Measurements from ENCODE around the gene RNASE4.

DNA sequence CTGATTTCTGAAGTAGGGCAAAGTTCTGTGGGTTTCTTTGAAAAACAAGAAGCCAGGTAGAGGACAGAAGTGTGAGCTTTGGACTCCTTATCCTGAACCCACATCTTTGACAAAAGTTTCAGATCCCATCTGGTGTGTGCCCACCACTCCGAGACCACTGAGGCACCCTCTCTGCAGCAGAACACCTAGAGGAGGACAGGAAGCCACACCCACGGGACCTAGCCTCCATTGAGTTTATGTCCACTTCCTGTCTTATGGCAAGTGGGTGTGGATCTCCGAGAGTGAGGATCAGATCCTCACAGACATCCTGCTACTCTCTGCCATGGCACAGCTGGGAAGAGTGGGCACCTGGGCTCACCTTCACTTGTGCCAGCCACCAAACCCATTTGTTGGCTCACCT, 26.1 kb upstream of the RNASE4 start:
- TF ChIP-seq, protein P1, sequence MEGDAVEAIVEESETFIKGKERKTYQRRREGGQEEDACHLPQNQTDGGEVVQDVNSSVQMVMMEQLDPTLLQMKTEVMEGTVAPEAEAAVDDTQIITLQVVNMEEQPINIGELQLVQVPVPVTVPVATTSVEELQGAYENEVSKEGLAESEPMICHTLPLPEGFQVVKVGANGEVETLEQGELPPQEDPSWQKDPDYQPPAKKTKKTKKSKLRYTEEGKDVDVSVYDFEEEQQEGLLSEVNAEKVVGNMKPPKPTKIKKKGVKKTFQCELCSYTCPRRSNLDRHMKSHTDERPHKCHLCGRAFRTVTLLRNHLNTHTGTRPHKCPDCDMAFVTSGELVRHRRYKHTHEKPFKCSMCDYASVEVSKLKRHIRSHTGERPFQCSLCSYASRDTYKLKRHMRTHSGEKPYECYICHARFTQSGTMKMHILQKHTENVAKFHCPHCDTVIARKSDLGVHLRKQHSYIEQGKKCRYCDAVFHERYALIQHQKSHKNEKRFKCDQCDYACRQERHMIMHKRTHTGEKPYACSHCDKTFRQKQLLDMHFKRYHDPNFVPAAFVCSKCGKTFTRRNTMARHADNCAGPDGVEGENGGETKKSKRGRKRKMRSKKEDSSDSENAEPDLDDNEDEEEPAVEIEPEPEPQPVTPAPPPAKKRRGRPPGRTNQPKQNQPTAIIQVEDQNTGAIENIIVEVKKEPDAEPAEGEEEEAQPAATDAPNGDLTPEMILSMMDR (conservative IDR thresholded peaks at IDR 0.05): no peak
- TF ChIP-seq ZFX (IDR thresholded peaks at IDR 0.05): no peak
